GM12873 (cell line): ENCODE results near the gene RELN.

Experiments
- CTCF ChIP-seq: IDR thresholded peaks from 2 replicates; pipeline ENCODE4 v1.5.1; 2012; ENCODE audit warnings: low read depth, mild to moderate bottlenecking, moderate library complexity, low read length, control low read depth; ENCODE audit not compliant: insufficient read depth; ENCODE audit errors: missing control alignments

RELN gene

GRCh38 chr7:103695521-103695920 is 293.9 kb downstream of the RELN start:
- no peak for TF ChIP-seq CTCF

GRCh38 chr7:103694304-103694703 is 295.2 kb downstream of the RELN start:
- no peak for TF ChIP-seq CTCF

GRCh38 chr7:103691291-103691690 is 298.2 kb downstream of the RELN start:
- TF ChIP-seq CTCF, result no peak

GRCh38 chr7:103690242-103690974 is 299.1 kb downstream of the RELN start:
- TF ChIP-seq CTCF, result no peak

- no peak for TF ChIP-seq CTCF
These were observed 300.2 kb downstream of the RELN start for GRCh38 chr7:103689255-103689654.

GRCh38 chr7:103687951-103688350 is 301.5 kb downstream of the RELN start:
- TF ChIP-seq CTCF, result no peak

- TF ChIP-seq CTCF, result no peak
These were observed 302.2 kb downstream of the RELN start for GRCh38 chr7:103687272-103687671.

GRCh38 chr7:103686763-103687162 is 302.7 kb downstream of the RELN start:
- no peak for TF ChIP-seq CTCF
